Upper lobe of left lung (tissue), 4 donors: ENCODE results near the gene S100A9.

Experiments
- CTCF ChIP-seq, 6 experiments: fragments of 450-650 bp in 4 of 6; fragments of 200-600 bp in 2 of 6; sonication (generic) in 2 of 6; IDR thresholded peaks; one replicate each; pipeline ENCODE4 v1.5.1; 2016 to 2019; ENCODE audit warnings: antibody characterized with exemption in 6 of 6
- EP300 ChIP-seq, 4 donors: sonication (generic); formaldehyde crosslinking; IDR thresholded peaks; one replicate each; pipeline ENCODE4 v1.5.1; 2017; ENCODE audit warnings: antibody characterized with exemption in 4 of 4, control low read depth in 2 of 4

- TF ChIP-seq CTCF (IDR thresholded peaks at IDR 0.05) (no peak), EP300 (IDR thresholded peaks at IDR 0.05) (no peak)
These were observed 21.0 kb upstream of the S100A9 start for GRCh38 chr1:153336650-153337049.
